Activated CD4-positive, CD25-positive, alpha-beta regulatory T cell treated with anti-CD3 and anti-CD28 coated beads, Interleukin-2, amount 50 U/mL, for 24 hours (primary cell): ENCODE measurements around the gene FXYD6.

Experiments used
- ATAC-seq, 2 donors: fragments of 150-1000 bp; cut with Tn5 transposase; one replicate each; pipeline ENCODE4 v1.10.0; 2021; ENCODE audit warnings: mild to moderate bottlenecking in 1 of 2, moderate library complexity in 1 of 2

The FXYD6 gene

GRCh38 chr11:117884994-117885393 is 8.5 kb upstream of the FXYD6 start:
- ATAC-seq, result peak; percentile 56 to 61

DNA sequence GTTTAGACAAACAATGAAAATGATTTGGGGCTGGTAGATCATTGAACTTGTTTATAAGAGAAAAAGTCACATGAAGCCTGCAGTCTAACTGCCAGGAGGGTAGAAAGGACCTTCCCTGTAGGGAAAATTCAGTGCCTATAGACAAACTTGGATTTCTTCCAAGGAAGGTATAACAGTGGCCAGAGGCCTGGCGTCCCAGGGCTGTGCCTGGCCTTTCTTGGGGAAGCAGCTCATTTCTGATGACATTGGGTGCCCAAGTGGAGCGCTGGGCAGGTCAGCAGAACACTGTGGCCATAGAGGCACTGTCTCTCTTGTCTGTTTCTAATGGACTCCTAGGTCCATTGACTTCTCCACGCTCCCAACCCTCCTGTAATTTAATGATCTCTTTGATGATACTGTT is 6.6 kb upstream of the FXYD6 start:
- no peak for ATAC-seq

- ATAC-seq, result no peak
Observed at GRCh38 chr11:117882311-117882905, 6.0 kb upstream of the FXYD6 start.

DNA sequence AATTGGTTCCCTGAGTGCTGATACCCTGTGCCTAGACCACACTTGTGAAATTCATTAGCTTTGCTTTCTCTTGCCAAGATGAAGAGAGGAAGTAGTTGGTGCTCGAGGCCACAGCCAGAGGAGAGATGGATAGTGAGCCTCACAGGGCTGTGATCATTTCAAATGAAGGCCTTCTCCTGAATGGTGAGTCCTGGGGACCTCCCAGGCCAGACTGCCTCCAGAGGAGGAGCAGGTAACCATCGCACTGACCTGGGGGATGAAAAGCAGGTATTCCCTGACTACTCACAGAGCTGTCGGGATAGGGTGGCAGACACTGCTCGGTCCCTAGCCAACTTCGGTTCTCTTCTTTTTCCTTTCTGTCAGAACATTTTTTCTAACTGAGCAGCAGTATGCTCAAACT is 4.8 kb upstream of the FXYD6 start:
- ATAC-seq, result no peak

GRCh38 chr11:117879516-117880480 is 3.3 kb upstream of the FXYD6 start:
- ATAC-seq, result no peak

- ATAC-seq, result no peak
Observed at GRCh38 chr11:117878939-117879475, 2.5 kb upstream of the FXYD6 start.

- no peak for ATAC-seq
Observed at GRCh38 chr11:117878314-117878938, 2.0 kb upstream of the FXYD6 start.

GRCh38 chr11:117877120-117877784 is 794 bp upstream of the FXYD6 start:
- ATAC-seq, result no peak

DNA sequence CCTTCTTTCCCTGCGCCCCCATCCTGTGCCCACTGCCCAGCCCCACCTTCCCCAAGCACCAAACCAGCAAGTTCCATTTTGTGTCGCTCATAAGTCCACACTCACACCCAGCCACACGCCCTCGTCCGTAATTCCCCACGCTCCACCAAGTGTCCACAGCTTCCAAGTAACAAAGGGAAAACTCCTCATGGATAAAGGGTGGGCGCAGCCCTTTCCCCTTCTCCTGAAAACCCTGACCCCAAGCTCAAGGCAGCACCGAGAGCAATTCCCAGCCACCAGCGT is 458 bp downstream of the FXYD6 start:
- no peak for ATAC-seq

DNA sequence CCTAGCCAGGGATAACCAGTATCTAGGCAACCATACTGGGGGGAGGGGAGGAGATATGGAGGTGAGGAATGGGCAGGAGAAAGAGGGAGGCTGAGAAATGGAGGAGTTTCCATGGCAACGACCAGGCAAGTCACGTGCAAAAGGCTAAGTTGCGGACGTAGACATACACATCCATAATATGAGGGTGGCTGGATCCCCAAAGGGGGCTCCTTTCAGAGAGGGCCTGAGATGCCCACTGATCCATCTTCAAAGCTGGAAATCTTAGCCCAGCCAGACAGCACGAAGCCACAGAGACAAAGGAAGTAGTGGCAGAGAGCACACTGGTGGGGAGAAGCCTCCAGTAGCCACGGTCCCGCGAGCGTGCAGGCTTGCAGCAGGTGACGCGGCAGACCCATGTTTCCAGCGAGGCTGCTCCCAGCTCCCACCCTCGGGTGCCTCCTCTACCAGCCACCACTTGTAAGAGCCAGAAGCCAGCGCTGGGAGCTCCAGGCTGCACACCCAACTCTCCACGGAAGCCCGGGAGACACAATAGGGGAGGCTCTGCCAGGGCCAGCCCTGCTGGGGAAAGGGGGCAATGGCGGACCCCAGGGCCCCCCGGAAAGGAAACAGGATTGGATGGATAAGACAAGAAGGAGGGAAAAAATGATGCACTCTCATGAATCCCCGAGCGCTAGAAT is 938 bp downstream of the FXYD6 start:
- peak; percentile 41 for ATAC-seq

DNA sequence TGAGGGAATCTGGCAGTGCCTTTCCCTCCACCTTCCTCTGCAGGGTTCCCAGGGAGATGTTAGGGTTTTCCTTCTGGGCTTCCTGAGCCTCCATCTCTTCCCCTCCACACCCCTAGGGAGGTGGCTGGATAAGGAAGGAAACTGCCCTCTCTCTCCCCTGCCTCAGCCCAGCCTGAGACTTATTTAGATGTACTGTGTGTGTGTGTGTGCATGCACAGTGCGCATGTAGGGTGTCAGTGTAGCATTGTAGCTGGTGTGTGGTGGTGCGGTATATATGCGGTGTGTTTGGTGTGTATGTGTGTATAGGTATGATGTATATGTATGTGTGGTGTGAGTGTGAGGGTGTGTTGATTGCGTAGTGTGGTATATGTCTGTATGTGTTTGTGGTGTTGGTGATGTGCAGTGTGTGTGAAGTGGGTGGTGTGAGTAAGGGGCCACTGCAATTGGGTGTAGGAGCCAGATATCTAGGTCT is 1.5 kb downstream of the FXYD6 start:
- peak in 1 of 2 donors; percentile 18 for ATAC-seq

DNA sequence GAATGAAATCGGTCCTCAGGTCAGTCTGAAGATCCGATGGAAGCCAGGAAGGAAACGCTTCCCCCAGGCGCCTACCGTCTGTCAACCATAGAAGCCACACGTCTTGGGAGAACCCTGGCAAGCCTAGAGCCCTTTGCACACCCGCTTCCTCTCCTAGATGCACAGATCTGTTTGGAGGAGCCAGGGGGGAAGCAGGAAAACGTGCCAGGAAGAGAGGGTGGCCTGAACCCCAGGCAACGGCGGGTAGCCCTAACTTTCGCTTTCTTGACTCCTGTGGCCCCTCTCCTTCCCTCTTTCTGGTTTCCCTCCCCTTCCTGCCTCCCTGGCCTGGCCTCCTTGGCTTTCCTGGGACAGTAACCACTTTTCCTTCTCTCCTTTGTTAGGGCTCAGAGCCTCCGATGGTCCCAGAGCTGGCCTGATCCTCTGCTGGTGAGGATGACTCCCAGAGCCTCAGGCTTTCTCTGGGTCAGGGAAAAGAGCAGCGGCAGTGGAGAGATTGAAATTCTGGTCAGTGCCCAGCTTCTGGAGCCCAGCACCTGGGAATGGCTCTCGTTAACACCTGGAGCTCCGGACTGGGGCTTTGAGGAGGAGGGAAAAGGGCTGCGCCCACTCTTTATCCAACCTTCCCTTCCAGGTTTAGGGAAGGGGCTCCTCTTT is 2.1 kb downstream of the FXYD6 start:
- no peak for ATAC-seq

GRCh38 chr11:117873828-117874125 is 2.7 kb downstream of the FXYD6 start:
- no peak for ATAC-seq

DNA sequence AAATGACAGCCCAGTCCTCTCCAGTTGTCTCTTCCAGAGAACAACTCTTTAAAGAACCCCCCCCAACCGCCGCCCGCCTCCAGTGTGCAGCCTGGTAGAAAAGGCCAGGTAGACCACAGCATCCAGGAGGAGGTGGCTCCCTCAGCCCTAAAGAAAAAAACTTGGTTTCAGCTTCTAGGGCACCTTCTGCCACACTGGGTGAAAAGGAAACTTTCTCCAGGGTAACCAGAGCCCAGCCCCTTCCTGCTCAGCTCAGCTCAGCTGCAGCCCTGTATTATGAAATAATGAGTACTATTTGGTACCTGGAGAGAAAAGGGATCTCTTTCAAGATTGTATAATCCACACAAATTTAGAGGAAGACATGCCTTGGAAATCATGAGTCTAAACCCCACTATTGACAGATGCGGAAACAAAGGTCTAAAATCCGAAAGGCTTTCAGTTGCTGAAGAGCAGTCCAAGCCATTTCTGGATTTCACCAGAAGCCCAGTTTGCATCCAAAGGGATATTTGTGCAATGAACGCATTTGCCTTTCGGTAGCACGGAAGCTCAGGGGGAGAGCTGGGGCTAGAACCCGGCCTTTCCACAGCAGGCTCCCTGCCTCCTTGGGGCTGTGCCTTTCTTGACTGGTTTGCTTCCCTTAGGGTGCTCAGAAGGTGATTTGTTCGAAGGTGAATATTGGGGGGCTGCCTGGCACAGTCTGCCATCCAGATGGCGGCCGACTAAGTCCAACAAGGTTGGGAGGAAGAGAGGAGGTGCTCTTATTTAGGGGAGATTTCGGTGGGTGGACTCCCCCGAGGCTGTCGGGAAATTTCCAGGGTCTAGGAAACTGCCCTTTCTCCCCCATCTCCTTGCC is 3.3 kb downstream of the FXYD6 start:
- ATAC-seq, result no peak

- ATAC-seq, result no peak
Observed at GRCh38 chr11:117872420-117872961, 4.0 kb downstream of the FXYD6 start.

DNA sequence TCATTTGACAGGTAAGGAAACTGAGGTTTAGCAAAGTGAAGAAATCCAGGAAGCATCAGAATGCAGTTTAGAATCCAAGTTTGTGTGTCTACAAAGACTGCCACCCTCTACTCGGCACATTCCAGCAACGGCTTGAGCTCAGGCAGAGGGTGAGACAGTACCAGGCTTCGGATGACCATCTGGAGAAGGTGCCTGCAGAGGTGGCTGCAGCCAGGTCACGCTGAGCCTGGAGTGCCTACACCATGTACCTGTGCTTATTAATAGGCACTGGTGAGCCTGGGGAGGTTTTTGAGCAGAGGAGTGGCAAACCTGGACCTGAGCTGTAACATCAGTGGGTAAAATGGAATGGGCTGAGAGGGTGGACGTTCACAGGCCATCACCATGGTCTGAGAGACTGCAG is 4.7 kb downstream of the FXYD6 start:
- no peak for ATAC-seq

GRCh38 chr11:117871160-117871559 is 5.3 kb downstream of the FXYD6 start:
- ATAC-seq, result no peak

GRCh38 chr11:117870103-117870952 is 6.1 kb downstream of the FXYD6 start:
- no peak for ATAC-seq

DNA sequence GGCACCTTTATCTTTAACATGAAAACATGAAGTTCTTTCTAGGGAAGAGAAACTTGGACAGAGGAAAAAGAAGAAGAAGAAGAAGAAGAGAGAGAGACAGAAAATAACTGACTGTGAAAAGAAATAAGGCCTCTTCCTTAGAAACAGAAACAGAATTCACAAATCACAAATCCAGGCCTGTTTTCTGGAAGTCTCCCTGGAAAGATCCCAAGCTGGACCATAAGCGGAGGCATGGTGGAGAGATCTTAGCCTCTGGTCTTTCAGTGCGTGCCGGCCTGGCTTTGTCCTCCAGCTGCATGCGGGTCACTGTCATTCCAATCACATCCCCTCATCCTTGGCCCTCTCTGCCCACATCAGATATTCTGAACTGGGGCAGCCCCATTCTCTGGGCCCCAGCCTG is 6.9 kb downstream of the FXYD6 start:
- no peak for ATAC-seq
